Erythroblast (primary cell): ENCODE data around the gene SNX5.

Experiments used
- GATA1 ChIP-seq: IDR thresholded peaks from 2 replicates; pipeline ENCODE4 v1.6.1; 2011; ENCODE audit warnings: low read depth, mild to moderate bottlenecking, control low read depth, low read length, moderate library complexity
- POLR2A ChIP-seq: IDR thresholded peaks from 2 replicates; pipeline ENCODE4 v1.6.1; 2011; ENCODE audit warnings: mild to moderate bottlenecking, low read length

- no peak for TF ChIP-seq POLR2A
- no peak for TF ChIP-seq GATA1
Observed at GRCh38 chr20:17931513-17931912, 37.1 kb downstream of the SNX5 start.
